ENCODE results near the gene EVX2. TPM values are rescaled to one million over a fixed set of nuclear protein-coding genes. Genes with fewer than 3 reads are reported as not detected.

The EVX2 gene
- total and polyA plus RNA-seq, 9 of the 15 experiments (the other 6 are each of a cell fraction or from before 2014, with no cell fraction given): not detected

DNA sequence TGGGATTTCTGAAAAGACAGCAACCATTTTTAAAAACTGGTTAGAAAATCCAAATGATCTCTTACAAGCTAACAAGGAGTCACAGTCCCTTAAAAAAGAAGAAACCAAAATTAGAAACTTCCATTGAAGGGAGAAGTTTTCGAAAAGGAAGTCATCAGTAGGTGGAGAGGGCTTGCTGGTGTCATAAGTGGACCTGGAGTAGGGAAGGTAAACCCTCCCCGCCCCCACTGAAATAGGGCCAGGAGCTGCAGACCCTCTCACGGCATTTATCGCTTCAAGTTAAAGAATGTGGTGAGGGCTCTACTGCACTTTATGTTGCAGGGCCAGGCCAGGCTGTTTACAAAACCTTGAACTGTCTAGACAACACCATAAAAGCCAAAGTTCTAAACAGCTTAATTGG, 26.2 kb upstream of the EVX2 start (continued):
- TF ChIP-seq, protein P1, sequence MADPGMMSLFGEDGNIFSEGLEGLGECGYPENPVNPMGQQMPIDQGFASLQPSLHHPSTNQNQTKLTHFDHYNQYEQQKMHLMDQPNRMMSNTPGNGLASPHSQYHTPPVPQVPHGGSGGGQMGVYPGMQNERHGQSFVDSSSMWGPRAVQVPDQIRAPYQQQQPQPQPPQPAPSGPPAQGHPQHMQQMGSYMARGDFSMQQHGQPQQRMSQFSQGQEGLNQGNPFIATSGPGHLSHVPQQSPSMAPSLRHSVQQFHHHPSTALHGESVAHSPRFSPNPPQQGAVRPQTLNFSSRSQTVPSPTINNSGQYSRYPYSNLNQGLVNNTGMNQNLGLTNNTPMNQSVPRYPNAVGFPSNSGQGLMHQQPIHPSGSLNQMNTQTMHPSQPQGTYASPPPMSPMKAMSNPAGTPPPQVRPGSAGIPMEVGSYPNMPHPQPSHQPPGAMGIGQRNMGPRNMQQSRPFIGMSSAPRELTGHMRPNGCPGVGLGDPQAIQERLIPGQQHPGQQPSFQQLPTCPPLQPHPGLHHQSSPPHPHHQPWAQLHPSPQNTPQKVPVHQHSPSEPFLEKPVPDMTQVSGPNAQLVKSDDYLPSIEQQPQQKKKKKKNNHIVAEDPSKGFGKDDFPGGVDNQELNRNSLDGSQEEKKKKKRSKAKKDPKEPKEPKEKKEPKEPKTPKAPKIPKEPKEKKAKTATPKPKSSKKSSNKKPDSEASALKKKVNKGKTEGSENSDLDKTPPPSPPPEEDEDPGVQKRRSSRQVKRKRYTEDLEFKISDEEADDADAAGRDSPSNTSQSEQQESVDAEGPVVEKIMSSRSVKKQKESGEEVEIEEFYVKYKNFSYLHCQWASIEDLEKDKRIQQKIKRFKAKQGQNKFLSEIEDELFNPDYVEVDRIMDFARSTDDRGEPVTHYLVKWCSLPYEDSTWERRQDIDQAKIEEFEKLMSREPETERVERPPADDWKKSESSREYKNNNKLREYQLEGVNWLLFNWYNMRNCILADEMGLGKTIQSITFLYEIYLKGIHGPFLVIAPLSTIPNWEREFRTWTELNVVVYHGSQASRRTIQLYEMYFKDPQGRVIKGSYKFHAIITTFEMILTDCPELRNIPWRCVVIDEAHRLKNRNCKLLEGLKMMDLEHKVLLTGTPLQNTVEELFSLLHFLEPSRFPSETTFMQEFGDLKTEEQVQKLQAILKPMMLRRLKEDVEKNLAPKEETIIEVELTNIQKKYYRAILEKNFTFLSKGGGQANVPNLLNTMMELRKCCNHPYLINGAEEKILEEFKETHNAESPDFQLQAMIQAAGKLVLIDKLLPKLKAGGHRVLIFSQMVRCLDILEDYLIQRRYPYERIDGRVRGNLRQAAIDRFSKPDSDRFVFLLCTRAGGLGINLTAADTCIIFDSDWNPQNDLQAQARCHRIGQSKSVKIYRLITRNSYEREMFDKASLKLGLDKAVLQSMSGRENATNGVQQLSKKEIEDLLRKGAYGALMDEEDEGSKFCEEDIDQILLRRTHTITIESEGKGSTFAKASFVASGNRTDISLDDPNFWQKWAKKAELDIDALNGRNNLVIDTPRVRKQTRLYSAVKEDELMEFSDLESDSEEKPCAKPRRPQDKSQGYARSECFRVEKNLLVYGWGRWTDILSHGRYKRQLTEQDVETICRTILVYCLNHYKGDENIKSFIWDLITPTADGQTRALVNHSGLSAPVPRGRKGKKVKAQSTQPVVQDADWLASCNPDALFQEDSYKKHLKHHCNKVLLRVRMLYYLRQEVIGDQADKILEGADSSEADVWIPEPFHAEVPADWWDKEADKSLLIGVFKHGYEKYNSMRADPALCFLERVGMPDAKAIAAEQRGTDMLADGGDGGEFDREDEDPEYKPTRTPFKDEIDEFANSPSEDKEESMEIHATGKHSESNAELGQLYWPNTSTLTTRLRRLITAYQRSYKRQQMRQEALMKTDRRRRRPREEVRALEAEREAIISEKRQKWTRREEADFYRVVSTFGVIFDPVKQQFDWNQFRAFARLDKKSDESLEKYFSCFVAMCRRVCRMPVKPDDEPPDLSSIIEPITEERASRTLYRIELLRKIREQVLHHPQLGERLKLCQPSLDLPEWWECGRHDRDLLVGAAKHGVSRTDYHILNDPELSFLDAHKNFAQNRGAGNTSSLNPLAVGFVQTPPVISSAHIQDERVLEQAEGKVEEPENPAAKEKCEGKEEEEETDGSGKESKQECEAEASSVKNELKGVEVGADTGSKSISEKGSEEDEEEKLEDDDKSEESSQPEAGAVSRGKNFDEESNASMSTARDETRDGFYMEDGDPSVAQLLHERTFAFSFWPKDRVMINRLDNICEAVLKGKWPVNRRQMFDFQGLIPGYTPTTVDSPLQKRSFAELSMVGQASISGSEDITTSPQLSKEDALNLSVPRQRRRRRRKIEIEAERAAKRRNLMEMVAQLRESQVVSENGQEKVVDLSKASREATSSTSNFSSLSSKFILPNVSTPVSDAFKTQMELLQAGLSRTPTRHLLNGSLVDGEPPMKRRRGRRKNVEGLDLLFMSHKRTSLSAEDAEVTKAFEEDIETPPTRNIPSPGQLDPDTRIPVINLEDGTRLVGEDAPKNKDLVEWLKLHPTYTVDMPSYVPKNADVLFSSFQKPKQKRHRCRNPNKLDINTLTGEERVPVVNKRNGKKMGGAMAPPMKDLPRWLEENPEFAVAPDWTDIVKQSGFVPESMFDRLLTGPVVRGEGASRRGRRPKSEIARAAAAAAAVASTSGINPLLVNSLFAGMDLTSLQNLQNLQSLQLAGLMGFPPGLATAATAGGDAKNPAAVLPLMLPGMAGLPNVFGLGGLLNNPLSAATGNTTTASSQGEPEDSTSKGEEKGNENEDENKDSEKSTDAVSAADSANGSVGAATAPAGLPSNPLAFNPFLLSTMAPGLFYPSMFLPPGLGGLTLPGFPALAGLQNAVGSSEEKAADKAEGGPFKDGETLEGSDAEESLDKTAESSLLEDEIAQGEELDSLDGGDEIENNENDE (IDR thresholded peaks at IDR 0.05; ENCODE audit: low read depth, low read length): no peak
- TF ChIP-seq PKNOX1 (IDR thresholded peaks at IDR 0.05) (no peak), SRSF3 (IDR thresholded peaks at IDR 0.05; ENCODE audit: insufficient read depth, low read length) (no peak), ZNF174 (CRISPR knock-in tag; IDR thresholded peaks at IDR 0.05) (no peak), BMI1 (IDR thresholded peaks at IDR 0.05; ENCODE audit: low read length) (no peak), RUNX1 (IDR thresholded peaks at IDR 0.05; ENCODE audit: low read depth) (no peak), SP2 (IDR thresholded peaks at IDR 0.05; ENCODE audit: extremely low read depth, low read depth, low read length, poor library complexity, severe bottlenecking) (no peak), ZNF644 (tag; IDR thresholded peaks at IDR 0.05; ENCODE audit: low read depth) (no peak)
- TF ChIP-seq, protein P2, sequence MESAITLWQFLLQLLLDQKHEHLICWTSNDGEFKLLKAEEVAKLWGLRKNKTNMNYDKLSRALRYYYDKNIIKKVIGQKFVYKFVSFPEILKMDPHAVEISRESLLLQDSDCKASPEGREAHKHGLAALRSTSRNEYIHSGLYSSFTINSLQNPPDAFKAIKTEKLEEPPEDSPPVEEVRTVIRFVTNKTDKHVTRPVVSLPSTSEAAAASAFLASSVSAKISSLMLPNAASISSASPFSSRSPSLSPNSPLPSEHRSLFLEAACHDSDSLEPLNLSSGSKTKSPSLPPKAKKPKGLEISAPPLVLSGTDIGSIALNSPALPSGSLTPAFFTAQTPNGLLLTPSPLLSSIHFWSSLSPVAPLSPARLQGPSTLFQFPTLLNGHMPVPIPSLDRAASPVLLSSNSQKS (CRISPR knock-in tag; IDR thresholded peaks at IDR 0.05): no peak
- TF ChIP-seq, protein P3, sequence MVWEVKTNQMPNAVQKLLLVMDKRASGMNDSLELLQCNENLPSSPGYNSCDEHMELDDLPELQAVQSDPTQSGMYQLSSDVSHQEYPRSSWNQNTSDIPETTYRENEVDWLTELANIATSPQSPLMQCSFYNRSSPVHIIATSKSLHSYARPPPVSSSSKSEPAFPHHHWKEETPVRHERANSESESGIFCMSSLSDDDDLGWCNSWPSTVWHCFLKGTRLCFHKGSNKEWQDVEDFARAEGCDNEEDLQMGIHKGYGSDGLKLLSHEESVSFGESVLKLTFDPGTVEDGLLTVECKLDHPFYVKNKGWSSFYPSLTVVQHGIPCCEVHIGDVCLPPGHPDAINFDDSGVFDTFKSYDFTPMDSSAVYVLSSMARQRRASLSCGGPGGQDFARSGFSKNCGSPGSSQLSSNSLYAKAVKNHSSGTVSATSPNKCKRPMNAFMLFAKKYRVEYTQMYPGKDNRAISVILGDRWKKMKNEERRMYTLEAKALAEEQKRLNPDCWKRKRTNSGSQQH (CRISPR knock-in tag; IDR thresholded peaks at IDR 0.05): no peak
